ENCODE results near the gene GANAB. TPM values are rescaled to one million over a fixed set of nuclear protein-coding genes. Genes with fewer than 3 reads are reported as not detected.

GANAB gene
- total RNA-seq, 1 experiment from 2014 or later, result 274 TPM

DNA sequence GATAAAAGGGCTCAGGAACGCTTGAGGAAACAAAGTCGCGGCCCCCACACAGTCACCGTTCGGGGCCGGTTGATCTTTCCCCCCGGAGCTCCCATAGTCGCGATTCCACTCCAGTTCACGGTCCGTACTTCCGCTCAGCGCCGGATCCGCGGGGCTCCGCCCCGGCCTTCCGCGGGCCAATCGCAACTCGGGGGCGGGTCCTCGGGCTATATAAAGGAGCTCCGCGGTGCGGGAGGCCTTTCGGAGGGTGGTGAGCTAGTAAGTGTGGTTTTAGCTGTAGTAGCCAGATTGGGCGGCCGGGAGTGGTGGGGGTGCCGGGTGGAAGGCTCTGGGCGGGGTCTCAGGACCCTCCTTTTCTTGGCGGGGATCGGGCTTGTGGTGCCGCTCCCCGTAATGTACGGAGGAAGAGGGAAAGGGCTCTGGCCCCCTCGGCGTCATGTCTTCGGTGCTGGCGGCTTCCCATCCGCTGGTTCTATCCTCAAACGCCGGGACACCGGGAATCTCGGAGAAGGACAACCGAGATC is 18.7 kb upstream of the GANAB start, which contains the start of the genes C11orf98 and CSKMT:
Gene C11orf98 (minus strand): TSS at position 136 of the 524 bp plus-strand sequence. CDS start 41 bp downstream, at position 95.
Gene CSKMT (plus strand): TSS at position 238 of the 524 bp plus-strand sequence. CDS start 568 bp downstream, outside the sequence.
- Histone ChIP-seq H3K36me3 (ENCODE audit: low read depth, low read length) (peaks cover 16% of the 10 kb centered on the region), H2AFZ (ENCODE audit: low read length) (peak within 1 kb of the TSS; percentile 97), H4K20me1 (ENCODE audit: low read length) (peaks cover 14% of the 10 kb centered on the region; the same call in 1 of the 2 replicates), H3K9ac (ENCODE audit: low read length) (peak within 1 kb of the TSS; percentile 92), H3F3A (ENCODE audit: low read length, unreplicated experiment) (peaks cover 13% of the 10 kb centered on the region), H3K9me3 (ENCODE audit: low read length) (no peaks in the 10 kb centered on the region), H3K79me2 (ENCODE audit: low read length) (peaks cover 59% of the 10 kb centered on the region), H3K4me1 (ENCODE audit: insufficient read depth, low read length) (peaks cover 26% of the 10 kb centered on the region), H3K4me2 (ENCODE audit: low read length) (peak within 1 kb of the TSS; percentile 93), H3K4me3 (ENCODE audit: low read length) (peak within 1 kb of the TSS; percentile 98), H3K27me3 (ENCODE audit: low read length) (no peaks in the 10 kb centered on the region), H3K9me2 (replicated peaks; ENCODE audit: low read length) (no peaks in the 10 kb centered on the region), H3K27ac (ENCODE audit: low read length) (peak within 1 kb of the TSS; percentile 36)
- POLR2A ChIA-PET (ENCODE audit: unreplicated experiment), result interaction anchor here (0.6 to 2.1 kb wide), 19 partner anchors 9 to 1581 kb away, joined by 3 to 22 read pairs (median 5); partner anchors contain the start of genes EEF1G, HNRNPUL2, INTS5 and MTA2
- DNase-seq (peak; percentile 98), ATAC-seq (peak; percentile 87)
- CTCF ChIA-PET, result interaction anchor here (0.5 to 1.7 kb wide), 4 partner anchors 10 to 53 kb away, joined by 3 to 8 read pairs (median 6); partner anchors contain the start of gene B3GAT3
- TF ChIP-seq EZH2 (IDR thresholded peaks at IDR 0.05; ENCODE audit: low read length, unreplicated experiment), result no peak
- TF ChIP-seq, protein P1, sequence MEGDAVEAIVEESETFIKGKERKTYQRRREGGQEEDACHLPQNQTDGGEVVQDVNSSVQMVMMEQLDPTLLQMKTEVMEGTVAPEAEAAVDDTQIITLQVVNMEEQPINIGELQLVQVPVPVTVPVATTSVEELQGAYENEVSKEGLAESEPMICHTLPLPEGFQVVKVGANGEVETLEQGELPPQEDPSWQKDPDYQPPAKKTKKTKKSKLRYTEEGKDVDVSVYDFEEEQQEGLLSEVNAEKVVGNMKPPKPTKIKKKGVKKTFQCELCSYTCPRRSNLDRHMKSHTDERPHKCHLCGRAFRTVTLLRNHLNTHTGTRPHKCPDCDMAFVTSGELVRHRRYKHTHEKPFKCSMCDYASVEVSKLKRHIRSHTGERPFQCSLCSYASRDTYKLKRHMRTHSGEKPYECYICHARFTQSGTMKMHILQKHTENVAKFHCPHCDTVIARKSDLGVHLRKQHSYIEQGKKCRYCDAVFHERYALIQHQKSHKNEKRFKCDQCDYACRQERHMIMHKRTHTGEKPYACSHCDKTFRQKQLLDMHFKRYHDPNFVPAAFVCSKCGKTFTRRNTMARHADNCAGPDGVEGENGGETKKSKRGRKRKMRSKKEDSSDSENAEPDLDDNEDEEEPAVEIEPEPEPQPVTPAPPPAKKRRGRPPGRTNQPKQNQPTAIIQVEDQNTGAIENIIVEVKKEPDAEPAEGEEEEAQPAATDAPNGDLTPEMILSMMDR (conservative IDR thresholded peaks at IDR 0.05; ENCODE audit: low read depth, low read length), result no peak
- no peak for TF ChIP-seq EZH2phosphoT487 (IDR thresholded peaks at IDR 0.05; ENCODE audit: borderline replicate concordance, low read length)
- intact Hi-C loops (cut with micrococcal nuclease), result no loop called here
- BruUV-seq (replicated peaks), result TSS peak; percentile 91

DNA sequence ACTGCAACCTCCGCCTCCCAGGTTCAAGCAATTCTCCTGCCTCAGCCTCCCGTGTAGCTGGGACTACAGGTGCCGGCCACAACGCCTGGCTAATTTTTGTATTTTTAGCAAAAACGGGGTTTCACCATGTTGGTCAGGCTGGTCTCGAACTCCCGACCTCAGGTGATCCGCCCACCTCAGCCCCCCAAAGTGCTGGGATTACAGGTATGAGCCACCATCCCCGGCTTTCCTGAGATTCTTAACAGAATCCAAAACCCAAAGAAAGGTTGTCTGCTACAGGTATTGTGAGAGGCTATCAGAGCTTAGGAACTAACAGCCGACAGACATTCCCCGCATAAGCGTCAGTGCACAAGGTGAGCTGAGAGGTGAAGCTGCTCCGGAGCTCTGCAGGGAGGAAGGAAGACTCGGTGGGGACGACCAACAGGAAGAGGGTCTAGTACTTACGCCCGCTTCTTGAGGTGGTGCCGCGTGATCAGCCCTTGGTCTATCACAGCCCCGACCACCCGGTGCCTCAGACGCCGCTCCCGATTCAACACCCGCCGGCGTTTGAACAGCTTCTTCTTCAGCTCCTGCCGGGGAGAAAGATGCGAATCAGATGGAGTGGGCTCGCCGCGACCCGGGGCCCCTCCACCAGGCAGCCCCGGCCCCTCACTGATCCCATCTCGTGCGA is 18.1 kb upstream of the GANAB start:
- TF ChIP-seq, protein P1 (conservative IDR thresholded peaks at IDR 0.05; ENCODE audit: low read depth, low read length), result no peak
- no peak for TF ChIP-seq EZH2phosphoT487 (IDR thresholded peaks at IDR 0.05; ENCODE audit: borderline replicate concordance, low read length)
- no peak for TF ChIP-seq EZH2 (IDR thresholded peaks at IDR 0.05; ENCODE audit: low read length, unreplicated experiment)
- H3K9me2 ChIP-seq (replicated peaks; ENCODE audit: low read length), result no peaks in the 10 kb centered on the region
- H3K27ac ChIP-seq (ENCODE audit: low read length), result peak overlapping the region; percentile 36
- H2AFZ ChIP-seq (ENCODE audit: low read length), result peak overlapping the region; percentile 97
- H3K4me3 ChIP-seq (ENCODE audit: low read length), result peak overlapping the region; percentile 98
- POLR2A ChIA-PET (ENCODE audit: unreplicated experiment), result interaction anchor here (0.5 to 2.1 kb wide), 17 partner anchors 8 to 1678 kb away, joined by 3 to 22 read pairs (median 5); partner anchors contain the start of genes EEF1G, HNRNPUL2, INTS5 and MTA2
- H3F3A ChIP-seq (ENCODE audit: low read length, unreplicated experiment), result peaks cover 11% of the 10 kb centered on the region
- H3K79me2 ChIP-seq (ENCODE audit: low read length), result peaks cover 53% of the 10 kb centered on the region
- H3K9me3 ChIP-seq (ENCODE audit: low read length), result no peaks in the 10 kb centered on the region
- CTCF ChIA-PET, result interaction anchor here (0.5 to 1.7 kb wide), 4 partner anchors 11 to 53 kb away, joined by 3 to 8 read pairs (median 6); partner anchors contain the start of gene B3GAT3
- BruUV-seq (replicated peaks), result TSS peak; percentile 75
- H3K4me2 ChIP-seq (ENCODE audit: low read length), result peak overlapping the region; percentile 93
- H4K20me1 ChIP-seq (ENCODE audit: low read length), result peaks cover 14% of the 10 kb centered on the region; the same call in 1 of the 2 replicates
- intact Hi-C loops (cut with micrococcal nuclease), result no loop called here
- peaks cover 16% of the 10 kb centered on the region for H3K36me3 ChIP-seq (ENCODE audit: low read depth, low read length)
- peaks cover 20% of the 10 kb centered on the region for H3K4me1 ChIP-seq (ENCODE audit: insufficient read depth, low read length)
- ATAC-seq, result peak; percentile 55
- peak; percentile 78 for DNase-seq
- H3K27me3 ChIP-seq (ENCODE audit: low read length), result no peaks in the 10 kb centered on the region
- peak overlapping the region; percentile 92 for H3K9ac ChIP-seq (ENCODE audit: low read length)

Measured in PC-3 (cell line).